Inflammatory macrophage treated with lipopolysaccharide for 4 hours (primary cell): Measurements from ENCODE around the gene KRT34.
"Not testable (repeated sequence)": the region's sequence is repeated elsewhere in the genome, so short reads cannot be mapped to it uniquely, and the experiment has no call there.

Source experiments
- DNase-seq: peaks from one replicate; pipeline ENCODE4 v3.0.0-alpha.2; 2020

Gene KRT34

GRCh38 chr17:41360296-41360995 lies 21.7 kb downstream of the KRT34 start:
- DNase-seq = no peak

GRCh38 chr17:41354536-41354935 lies 27.6 kb downstream of the KRT34 start:
- peak; percentile 58 for DNase-seq

- DNase-seq = no peak
Observed at GRCh38 chr17:41352597-41353366, 29.3 kb downstream of the KRT34 start.

GRCh38 chr17:41351177-41351576 lies 30.9 kb downstream of the KRT34 start:
- no peak for DNase-seq

GRCh38 chr17:41350381-41350878 lies 31.7 kb downstream of the KRT34 start, which contains the start of gene KRT33A:
Gene KRT33A (minus strand): TSS chr17:41350828. CDS start chr17:41350767, 61 bp downstream.
- not testable (repeated sequence) for DNase-seq

- DNase-seq = no peak
Observed at GRCh38 chr17:41347869-41348760, 34.0 kb downstream of the KRT34 start.

GRCh38 chr17:41346421-41346820 lies 35.7 kb downstream of the KRT34 start:
- not testable (repeated sequence) for DNase-seq

GRCh38 chr17:41345992-41346391 lies 36.1 kb downstream of the KRT34 start:
- DNase-seq = no peak

GRCh38 chr17:41343029-41343428 lies 39.1 kb downstream of the KRT34 start:
- no peak for DNase-seq

GRCh38 chr17:41340934-41341861 lies 40.9 kb downstream of the KRT34 start:
- no peak for DNase-seq

- DNase-seq = no peak
Observed at GRCh38 chr17:41340494-41340893, 41.6 kb downstream of the KRT34 start.

GRCh38 chr17:41339571-41340172 lies 42.4 kb downstream of the KRT34 start:
- no peak for DNase-seq

GRCh38 chr17:41338961-41339485 lies 43.1 kb downstream of the KRT34 start:
- peak; percentile 60 for DNase-seq

- no peak for DNase-seq
Observed at GRCh38 chr17:41335747-41336146, 46.4 kb downstream of the KRT34 start.

GRCh38 chr17:41334385-41335305 lies 47.5 kb downstream of the KRT34 start:
- no peak for DNase-seq

GRCh38 chr17:41333836-41334235 lies 48.3 kb downstream of the KRT34 start:
- DNase-seq = no peak

- no peak for DNase-seq
Observed at GRCh38 chr17:41333098-41333497, 49.0 kb downstream of the KRT34 start.

GRCh38 chr17:41332239-41332638 lies 49.9 kb downstream of the KRT34 start:
- no peak for DNase-seq

GRCh38 chr17:41331606-41332005 lies 50.5 kb downstream of the KRT34 start:
- DNase-seq = no peak
